Upper lobe of left lung (tissue), 4 donors: ENCODE results near the gene ARHGAP1.

Source experiments
- EP300 ChIP-seq, 4 donors: sonication (generic); formaldehyde crosslinking; IDR thresholded peaks; one replicate each; pipeline ENCODE4 v1.5.1; 2017; ENCODE audit warnings: antibody characterized with exemption in 4 of 4, control low read depth in 2 of 4
- POLR2A ChIP-seq, 4 donors: fragments of 450-650 bp; IDR thresholded peaks; one replicate each; pipeline ENCODE4 v1.5.1; 2016 to 2017; ENCODE audit warnings: antibody characterized with exemption in 4 of 4, mild to moderate bottlenecking in 2 of 4
- POLR2AphosphoS5 ChIP-seq, 2 donors: sonication (generic); formaldehyde crosslinking; IDR thresholded peaks; one replicate each; pipeline ENCODE4 v1.5.1; 2017; ENCODE audit warnings: antibody characterized with exemption in 2 of 2
- TF ChIP-seq, protein P1 (sequence below), 6 experiments: fragments of 450-650 bp in 4 of 6; fragments of 200-600 bp in 2 of 6; sonication (generic) in 2 of 6; IDR thresholded peaks; one replicate each; pipeline ENCODE4 v1.5.1; 2016 to 2019; ENCODE audit warnings: antibody characterized with exemption in 6 of 6

DNA sequence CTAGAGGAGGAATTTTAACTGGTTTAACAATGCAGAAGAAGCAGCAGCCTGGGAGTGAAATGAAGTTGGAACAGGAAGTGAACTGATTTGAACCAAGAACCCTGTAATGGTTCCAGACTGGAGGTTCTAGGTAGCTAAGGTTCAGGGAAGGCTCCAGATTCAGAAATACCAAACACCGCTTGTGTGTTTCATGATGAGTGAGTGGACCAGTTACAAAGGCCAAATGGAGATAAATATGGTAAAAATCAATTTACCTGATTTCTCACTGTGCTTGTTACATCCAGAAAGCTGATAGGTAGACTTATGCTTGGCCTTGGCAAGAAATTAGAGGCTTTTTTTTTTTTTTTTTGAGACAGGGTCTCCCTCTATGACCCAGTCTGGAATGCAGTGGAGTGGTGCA is 70.2 kb downstream of the ARHGAP1 start:
- TF ChIP-seq, protein P1, sequence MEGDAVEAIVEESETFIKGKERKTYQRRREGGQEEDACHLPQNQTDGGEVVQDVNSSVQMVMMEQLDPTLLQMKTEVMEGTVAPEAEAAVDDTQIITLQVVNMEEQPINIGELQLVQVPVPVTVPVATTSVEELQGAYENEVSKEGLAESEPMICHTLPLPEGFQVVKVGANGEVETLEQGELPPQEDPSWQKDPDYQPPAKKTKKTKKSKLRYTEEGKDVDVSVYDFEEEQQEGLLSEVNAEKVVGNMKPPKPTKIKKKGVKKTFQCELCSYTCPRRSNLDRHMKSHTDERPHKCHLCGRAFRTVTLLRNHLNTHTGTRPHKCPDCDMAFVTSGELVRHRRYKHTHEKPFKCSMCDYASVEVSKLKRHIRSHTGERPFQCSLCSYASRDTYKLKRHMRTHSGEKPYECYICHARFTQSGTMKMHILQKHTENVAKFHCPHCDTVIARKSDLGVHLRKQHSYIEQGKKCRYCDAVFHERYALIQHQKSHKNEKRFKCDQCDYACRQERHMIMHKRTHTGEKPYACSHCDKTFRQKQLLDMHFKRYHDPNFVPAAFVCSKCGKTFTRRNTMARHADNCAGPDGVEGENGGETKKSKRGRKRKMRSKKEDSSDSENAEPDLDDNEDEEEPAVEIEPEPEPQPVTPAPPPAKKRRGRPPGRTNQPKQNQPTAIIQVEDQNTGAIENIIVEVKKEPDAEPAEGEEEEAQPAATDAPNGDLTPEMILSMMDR (IDR thresholded peaks at IDR 0.05) = no peak
- no peak for TF ChIP-seq POLR2A (IDR thresholded peaks at IDR 0.05)
- TF ChIP-seq POLR2AphosphoS5 (IDR thresholded peaks at IDR 0.05) = no peak
- TF ChIP-seq EP300 (IDR thresholded peaks at IDR 0.05) = no peak
